GM19035 (cell line): ENCODE measurements around the gene PLEKHH2.
"Not testable (repeated sequence)": the region's sequence is repeated elsewhere in the genome, so short reads cannot be mapped to it uniquely, and the experiment has no call there.

Experiments
- ATAC-seq: cut with Tn5 transposase; IDR thresholded peaks from one replicate; pipeline ENCODE4 v1.9.1; 2021; ENCODE audit not compliant: unreplicated experiment

The PLEKHH2 gene

GRCh38 chr2:43637030-43637803 is at the start of gene PLEKHH2:
TSS of gene PLEKHH2 (plus strand) at chr2:43637260. CDS start at chr2:43644674, 7,414 bp downstream.
- peak; percentile 100 for ATAC-seq

DNA sequence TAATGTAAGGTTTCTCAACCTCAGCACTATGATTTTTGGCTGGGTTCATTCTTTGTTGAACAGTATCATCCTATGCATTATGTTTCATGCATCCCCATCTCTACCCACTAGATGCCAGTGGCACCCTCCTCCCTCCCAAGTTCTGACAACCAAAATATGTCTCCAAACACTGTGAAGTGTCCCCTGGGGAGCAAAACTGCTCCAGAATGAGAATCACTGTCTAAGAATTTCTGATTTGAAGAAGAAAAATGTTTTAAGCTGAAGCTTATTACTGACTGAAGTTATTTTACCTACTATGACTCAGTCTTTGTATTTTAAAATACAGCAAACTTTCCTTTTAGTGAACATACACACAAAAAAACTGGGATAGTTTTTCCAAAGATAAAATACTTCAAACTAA is 44.6 kb upstream of the PLEKHH2 start:
- ATAC-seq, result no peak

GRCh38 chr2:43593254-43593653 is 43.8 kb upstream of the PLEKHH2 start:
- ATAC-seq, result no peak

DNA sequence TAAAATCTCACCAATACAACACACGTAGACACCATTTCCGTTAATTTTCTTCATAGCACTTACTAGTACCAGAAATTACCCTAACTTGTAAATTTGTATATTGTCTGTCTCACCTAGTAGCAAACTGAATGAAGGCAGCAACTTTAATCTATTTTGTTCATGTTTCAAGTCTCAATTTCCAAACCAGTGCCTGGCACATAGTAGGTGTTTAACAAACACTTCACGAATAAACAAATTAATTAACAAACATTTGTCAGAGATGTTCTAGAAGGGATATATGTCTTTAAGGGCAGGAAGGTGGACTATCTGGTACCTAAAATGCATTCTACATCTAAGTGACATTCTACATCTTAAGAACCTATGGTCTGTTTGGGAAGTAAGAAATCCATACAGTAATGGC is 42.2 kb upstream of the PLEKHH2 start:
- no peak for ATAC-seq

- ATAC-seq, result peak; percentile 97
These were observed 41.3 kb upstream of the PLEKHH2 start, which contains the start of gene THADA for GRCh38 chr2:43595603-43596412. TSS of gene THADA (minus strand) at chr2:43596038. CDS start at chr2:43592392, 3,646 bp downstream.

- not testable (repeated sequence) for ATAC-seq
These were observed 36.5 kb upstream of the PLEKHH2 start for GRCh38 chr2:43600596-43600995.

- ATAC-seq, result no peak
These were observed 32.4 kb upstream of the PLEKHH2 start for GRCh38 chr2:43604674-43605073.

DNA sequence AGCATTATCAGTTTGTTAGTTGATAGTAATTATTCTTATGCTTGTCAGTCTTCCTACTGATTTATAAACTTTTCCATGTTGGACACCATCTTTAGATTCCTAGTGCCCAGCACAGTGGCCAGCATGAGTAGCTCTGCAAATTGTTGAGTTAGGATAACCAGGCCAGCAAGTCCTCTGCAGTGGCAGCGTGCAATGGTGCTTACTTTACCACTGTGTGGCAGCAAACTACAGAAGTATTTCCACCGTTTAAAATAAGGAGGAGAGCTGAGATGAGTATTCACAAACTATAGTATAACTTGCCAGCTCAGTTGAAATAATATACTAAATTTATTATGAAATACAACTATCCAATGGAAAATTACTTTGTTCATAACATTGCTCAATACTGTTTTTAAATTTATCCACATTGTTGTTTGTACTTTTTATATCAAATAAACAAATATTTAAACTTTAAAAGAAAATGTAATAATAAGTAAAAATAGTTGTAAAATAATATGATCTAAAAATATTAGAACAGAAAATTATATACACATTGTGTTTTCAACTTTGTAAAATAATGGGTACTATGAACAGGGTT is 31.9 kb upstream of the PLEKHH2 start:
- ATAC-seq, result no peak

GRCh38 chr2:43605851-43606250 is 31.2 kb upstream of the PLEKHH2 start:
- no peak for ATAC-seq

- no peak for ATAC-seq
These were observed 27.7 kb upstream of the PLEKHH2 start for GRCh38 chr2:43609290-43609918.

DNA sequence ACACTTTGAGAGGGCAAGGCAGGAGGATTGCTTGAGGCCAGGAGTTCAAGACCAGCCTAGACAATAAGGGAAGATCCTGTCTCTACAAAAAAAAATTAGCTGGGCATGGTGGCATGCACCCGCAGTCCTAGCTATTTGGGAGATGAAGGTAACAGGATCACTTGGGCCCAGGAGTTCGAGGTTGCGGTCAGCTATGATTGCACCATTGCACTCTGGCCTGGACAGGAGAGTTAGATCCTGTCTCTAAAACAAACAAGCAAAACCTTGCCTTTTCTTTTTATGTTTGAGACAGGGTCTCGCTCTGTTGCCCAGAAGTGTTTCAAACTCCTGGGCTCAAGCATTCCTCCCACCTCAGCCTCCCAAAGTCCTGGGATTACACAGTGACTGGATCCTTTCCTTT is 26.7 kb upstream of the PLEKHH2 start:
- ATAC-seq, result no peak

DNA sequence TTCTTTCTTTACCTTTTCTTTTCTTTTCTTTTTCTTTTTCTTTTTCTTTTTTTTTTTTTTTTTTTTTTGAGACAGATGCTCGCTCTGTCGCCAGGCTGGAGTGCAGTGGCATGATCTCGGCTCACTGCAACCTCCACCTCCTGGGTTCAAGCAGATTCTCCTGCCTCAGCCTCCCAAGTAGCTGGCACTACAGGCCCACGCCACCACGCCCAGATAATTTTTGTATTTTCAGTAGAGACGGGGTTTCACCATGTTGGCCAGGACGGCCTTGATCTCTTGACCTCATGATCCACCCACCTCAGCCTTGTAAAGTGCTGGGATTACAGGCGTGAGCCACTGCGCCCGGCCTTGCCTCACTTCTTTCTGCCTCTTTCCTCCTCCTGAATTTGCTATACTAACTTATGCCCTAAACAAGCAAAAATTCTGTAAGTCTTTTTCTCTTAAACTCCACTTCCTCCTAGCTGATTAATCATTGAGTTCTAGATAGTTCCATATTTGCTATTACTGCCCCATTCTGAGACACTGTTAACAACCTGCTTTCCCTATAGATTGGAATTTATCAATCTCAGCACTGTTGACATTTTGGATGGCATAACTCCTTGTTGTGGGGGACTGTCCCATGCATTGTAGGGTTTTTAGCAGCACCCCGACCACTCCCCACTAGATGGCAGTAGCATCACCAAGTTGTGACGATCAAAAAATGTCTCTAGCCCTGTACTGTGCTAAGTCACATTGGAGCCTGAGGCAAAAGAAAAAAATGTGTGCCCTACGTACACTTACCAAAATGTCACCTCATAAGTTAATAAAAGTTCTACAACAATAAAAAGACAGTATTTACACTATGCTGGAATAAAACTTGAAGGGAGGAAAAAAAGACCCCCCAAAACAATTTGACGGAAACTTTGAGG is 24.8 kb upstream of the PLEKHH2 start:
- peak; percentile 74 for ATAC-seq

GRCh38 chr2:43612944-43613343 is 24.1 kb upstream of the PLEKHH2 start:
- no peak for ATAC-seq

- no peak for ATAC-seq
These were observed 19.9 kb upstream of the PLEKHH2 start for GRCh38 chr2:43616967-43617680.

DNA sequence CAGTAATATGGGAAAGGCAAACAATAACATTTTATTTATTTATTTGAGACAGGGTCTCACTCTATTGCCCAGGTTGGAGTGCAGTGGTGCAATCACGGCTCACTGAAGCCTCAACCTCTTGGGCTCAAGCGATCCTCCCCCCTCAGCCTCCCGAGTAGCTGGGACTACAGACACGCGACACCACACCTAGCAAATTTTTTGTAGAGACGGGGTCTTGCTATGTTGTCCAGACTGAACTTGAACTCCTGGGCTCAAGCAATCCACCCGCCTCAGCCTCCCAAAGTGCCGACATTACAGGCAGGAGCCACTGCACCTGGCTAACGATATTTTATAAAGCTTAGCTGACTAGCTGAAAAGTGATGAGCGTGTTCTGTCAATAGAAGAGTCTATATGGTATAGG is 17.5 kb upstream of the PLEKHH2 start:
- ATAC-seq, result no peak

GRCh38 chr2:43622931-43623451 is 14.1 kb upstream of the PLEKHH2 start:
- ATAC-seq, result no peak

- no peak for ATAC-seq
These were observed 5.3 kb upstream of the PLEKHH2 start for GRCh38 chr2:43631618-43632317.

DNA sequence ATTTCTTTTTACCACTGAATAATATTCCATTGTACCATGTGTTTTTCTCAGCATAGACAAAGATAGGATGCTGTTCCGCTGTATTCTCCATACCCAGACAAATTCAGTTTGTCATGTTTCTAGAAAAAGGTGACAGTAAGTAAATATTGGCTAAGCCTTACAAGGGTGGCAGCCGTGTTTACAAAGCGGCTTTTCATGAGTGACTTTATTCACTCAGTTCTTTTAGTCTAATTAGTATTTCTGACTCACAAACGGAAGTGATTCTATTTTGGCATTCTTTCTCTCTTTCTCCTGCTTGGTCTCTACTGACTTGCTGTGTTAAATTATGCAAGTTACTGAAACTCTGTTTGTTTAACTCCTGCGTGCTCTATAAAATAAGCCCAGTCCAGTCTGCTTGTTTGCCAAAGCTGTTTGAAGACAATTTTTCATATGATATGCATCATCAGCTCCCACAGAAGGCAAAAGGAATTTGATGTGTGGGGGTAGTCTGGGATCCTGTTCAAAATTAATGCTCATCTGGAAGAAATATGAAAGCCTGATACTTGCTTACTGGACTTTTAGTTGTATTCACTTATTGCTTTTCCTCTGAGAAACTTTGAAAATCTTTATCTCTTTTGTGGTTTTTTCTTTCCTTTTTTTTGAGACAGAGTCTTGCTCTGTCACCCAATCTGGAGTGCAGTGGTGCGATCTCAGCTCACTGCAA is 2.3 kb upstream of the PLEKHH2 start:
- no peak for ATAC-seq
